B cell (primary cell): ENCODE results near the gene ACOXL. TPM values are rescaled to one million over a fixed set of nuclear protein-coding genes. Genes with fewer than 3 reads are reported as not detected.

Source experiments
- ATAC-seq: fragments of 200-7000 bp; cut with Tn5 transposase; one replicate; pipeline ENCODE4 v1.10.0; 2021; ENCODE audit warnings: low read depth, mild to moderate bottlenecking, moderate number of reproducible peaks, moderate library complexity
- CTCF ChIA-PET: fragments of 350-600 bp; sonication (Branson Sonifier 250); formaldehyde crosslinking; loops from one replicate; lab custom pipeline; 2021; ENCODE audit warnings: antibody characterized with exemption, inconsistent platforms; lab: Charles Lee
- POLR2A ChIA-PET: fragments of 350-600 bp; sonication (Branson Sonifier 250); formaldehyde crosslinking; loops from one replicate; lab custom pipeline; 2021; ENCODE audit warnings: antibody characterized with exemption; lab: Charles Lee
- DNase-seq: peaks from one replicate; pipeline ENCODE4 v3.0.0; 2013
- H2AFZ ChIP-seq: 2 replicates; pipeline ENCODE4 v1.6.1; 2012; ENCODE audit warnings: mild to moderate bottlenecking, low read depth, low read length; ENCODE audit not compliant: insufficient read depth, poor library complexity, severe bottlenecking
- H3K27ac ChIP-seq, 2 donors: 1 replicate in 1 of 2; 2 replicates in 1 of 2; pipeline ENCODE4 v1.5.1; 2012 to 2013; ENCODE audit warnings: low read length in 2 of 2, mild to moderate bottlenecking in 2 of 2, moderate library complexity in 1 of 2
- H3K27me3 ChIP-seq, 4 experiments: fragments of 200-600 bp in 1 of 4; sonication (generic) in 1 of 4; replicated peaks in 1 of 4; 1 replicate in 2 of 4; 2 replicates in 2 of 4; pipeline versions ENCODE4 v1.6.1 to v1.7.0; 2013 to 2016; ENCODE audit warnings: low read length in 3 of 4, mild to moderate bottlenecking in 2 of 4, mixed read lengths in 1 of 4, moderate library complexity in 1 of 4; ENCODE audit not compliant: insufficient read depth in 4 of 4, control insufficient read depth in 3 of 4; ENCODE audit errors: control extremely low read depth in 1 of 4
- H3K36me3 ChIP-seq, 2 experiments: replicated peaks in 1 of 2; 1 replicate in 1 of 2; 2 replicates in 1 of 2; pipeline versions ENCODE4 v1.6.1 to v1.7.1; 2013; ENCODE audit warnings: low read length in 1 of 2; ENCODE audit not compliant: insufficient read depth in 2 of 2, control insufficient read depth in 1 of 2; ENCODE audit errors: control extremely low read depth in 1 of 2, extremely low read depth in 1 of 2
- H3K4me1 ChIP-seq, 2 donors: fragments of 200-600 bp in 1 of 2; sonication (generic) in 1 of 2; 1 replicate in 1 of 2; 2 replicates in 1 of 2; pipeline versions ENCODE4 v1.5.1 to v1.6.1; 2013 to 2017; ENCODE audit warnings: low read length in 2 of 2; ENCODE audit not compliant: control insufficient read depth in 2 of 2, insufficient read depth in 2 of 2
- H3K4me2 ChIP-seq: replicated peaks from 2 replicates; pipeline ENCODE3; 2012; ENCODE audit warnings: mild to moderate bottlenecking, low read depth, low read length; ENCODE audit not compliant: poor library complexity, severe bottlenecking
- H3K4me3 ChIP-seq, 5 experiments: fragments of 200-600 bp in 1 of 5; sonication (generic) in 1 of 5; 1 replicate in 3 of 5; 2 replicates in 2 of 5; pipeline versions ENCODE4 v1.5.1 to v1.7.0; 2011 to 2016; ENCODE audit warnings: low read length in 4 of 5, mild to moderate bottlenecking in 4 of 5, low read depth in 2 of 5, control low read depth in 1 of 5, moderate library complexity in 1 of 5; ENCODE audit not compliant: insufficient read depth in 1 of 5; ENCODE audit errors: control extremely low read depth in 1 of 5, extremely low read depth in 1 of 5
- H3K79me2 ChIP-seq: fragments of 200-600 bp; sonication (generic); one replicate; pipeline ENCODE4 v1.6.0; 2016; ENCODE audit warnings: low read length; ENCODE audit not compliant: control insufficient read depth, insufficient read depth
- H3K9ac ChIP-seq: fragments of 200-600 bp; sonication (generic); 2 replicates; pipeline ENCODE4 v1.6.1; 2017; ENCODE audit warnings: mild to moderate bottlenecking, low read length, moderate library complexity
- H3K9me3 ChIP-seq, 3 donors: one replicate each; pipeline versions ENCODE4 v1.6.1 to v1.7.1; 2013; ENCODE audit warnings: low read length in 2 of 3; ENCODE audit not compliant: control insufficient read depth in 2 of 3, insufficient read depth in 1 of 3; ENCODE audit errors: control extremely low read depth in 1 of 3
- H4K20me1 ChIP-seq: 2 replicates; pipeline ENCODE4 v1.6.0; 2012; ENCODE audit warnings: mild to moderate bottlenecking, low read length; ENCODE audit not compliant: insufficient read depth, control insufficient read depth, poor library complexity, severe bottlenecking
- H3K27ac Mint-ChIP-seq: one replicate; pipeline ENCODE4 v1.8.0; 2021; ENCODE audit warnings: mixed read lengths
- H3K27me3 Mint-ChIP-seq: one replicate; pipeline ENCODE4 v1.8.0; 2021; ENCODE audit warnings: mixed read lengths
- H3K4me1 Mint-ChIP-seq: one replicate; pipeline ENCODE4 v1.8.0; 2021; ENCODE audit warnings: mixed read lengths
- H3K4me3 Mint-ChIP-seq: one replicate; pipeline ENCODE4 v1.8.0; 2021; ENCODE audit warnings: mixed read lengths
- H3K9me3 Mint-ChIP-seq: one replicate; pipeline ENCODE4 v1.8.0; 2022; ENCODE audit warnings: mixed read lengths; ENCODE audit not compliant: insufficient read depth
- CTCF ChIP-seq: fragments of 200-600 bp; IDR thresholded peaks from one replicate; pipeline ENCODE4 v1.8.0; 2022; ENCODE audit warnings: antibody characterized with exemption, mild to moderate bottlenecking
- EZH2 ChIP-seq: IDR thresholded peaks from 2 replicates; pipeline ENCODE4 v1.6.1; 2012; ENCODE audit warnings: borderline replicate concordance, low read depth, mild to moderate bottlenecking, moderate library complexity, low read length; ENCODE audit not compliant: insufficient read depth, poor library complexity, severe bottlenecking
- WGBS: methylation state at CpG from one replicate; pipeline ENCODE4 v1.1.5; 2013; ENCODE audit warnings: missing lambda C conversion rate; ENCODE audit not compliant: insufficient coverage; 5-methylcytosine and 5-hydroxymethylcytosine counted together
- intact Hi-C: fragments of 100-400 bp; cut with micrococcal nuclease; formaldehyde crosslinking; loops from one replicate; pipeline ENCODE4 v1.10.0; 2022
- polyA plus RNA-seq: library from polyadenylated mRNA; depleted of rRNA; stranded (reverse); fragments of >200 nt; gene quantifications from 2 replicates; pipeline ENCODE4 v1.2.3, GENCODE V29; 2012
- total RNA-seq, 2 donors: library from RNA; stranded (reverse); fragments of 120-200 nt in 1 of 2; gene quantifications; 1 replicate in 1 of 2; 2 replicates in 1 of 2; pipeline versions ENCODE4 v1.2.3 to v1.2.4, GENCODE V29; 2013 to 2022

The ACOXL gene
- total and polyA plus RNA-seq, 2 donors (not counting 1 experiment from before 2014, with no cell fraction given): 0.06 TPM; not detected in 1

- no peak overlapping the region for H3K4me2 ChIP-seq
- DNase-seq (no peak), ATAC-seq (no peak)
- no peaks in the 10 kb centered on the region for H3K9me3 Mint-ChIP-seq
- no peak for TF ChIP-seq EZH2
- no peak for TF ChIP-seq CTCF
- H3K36me3 ChIP-seq: no peaks in the 10 kb centered on the region
- CTCF ChIA-PET: no interaction called here
- H3K79me2 ChIP-seq: no peaks in the 10 kb centered on the region
- H3K9me3 ChIP-seq: peaks cover 0 to 4% (median 0%) of the 10 kb centered on the region in 3 donors
- peaks cover 13% of the 10 kb centered on the region for H3K27me3 Mint-ChIP-seq
- no peak overlapping the region for H3K27ac Mint-ChIP-seq
- no CpG with 5 or more reads among the region's 6 CpGs for WGBS
- H2AFZ ChIP-seq: no peak overlapping the region
- H3K4me1 ChIP-seq: peaks cover 0 to 4% of the 10 kb centered on the region in 2 donors
- peaks cover 4% of the 10 kb centered on the region for H3K4me1 Mint-ChIP-seq
- H3K9ac ChIP-seq: no peak overlapping the region
- H3K27ac ChIP-seq: no peak overlapping the region
- H3K4me3 Mint-ChIP-seq: no peak overlapping the region
- H3K27me3 ChIP-seq: no peaks in the 10 kb centered on the region
- intact Hi-C loops: no loop called here
- POLR2A ChIA-PET: no interaction called here
- H4K20me1 ChIP-seq: no peaks in the 10 kb centered on the region
- no peak overlapping the region for H3K4me3 ChIP-seq
Observed at GRCh38 chr2:110881908-110882307, 149.5 kb downstream of the ACOXL start.

- Histone ChIP-seq H4K20me1 (no peaks in the 10 kb centered on the region), H3K4me1 (no peaks in the 10 kb centered on the region), H3K4me2 (no peak overlapping the region), H3K79me2 (no peaks in the 10 kb centered on the region), H3K27ac (no peak overlapping the region), H3K4me3 (no peak overlapping the region), H2AFZ (no peak overlapping the region), H3K36me3 (no peaks in the 10 kb centered on the region), H3K27me3 (no peaks in the 10 kb centered on the region), H3K9ac (no peak overlapping the region), H3K9me3 (peaks cover 0 to 4% (median 0%) of the 10 kb centered on the region in 3 donors)
- Mint-ChIP-seq H3K4me1 (no peaks in the 10 kb centered on the region), H3K4me3 (no peak overlapping the region), H3K9me3 (no peaks in the 10 kb centered on the region), H3K27ac (no peak overlapping the region), H3K27me3 (peaks cover 10% of the 10 kb centered on the region)
- no peak for DNase-seq
- WGBS: no CpG with 5 or more reads among the region's 1 CpG
- TF ChIP-seq CTCF (no peak), EZH2 (no peak)
- ChIA-PET CTCF (no interaction called here), POLR2A (no interaction called here)
- intact Hi-C loops: no loop called here
- no peak for ATAC-seq
Observed at GRCh38 chr2:110883406-110883805, 151.0 kb downstream of the ACOXL start.
